ENCODE data around the gene RIC8A.

Gene RIC8A

DNA sequence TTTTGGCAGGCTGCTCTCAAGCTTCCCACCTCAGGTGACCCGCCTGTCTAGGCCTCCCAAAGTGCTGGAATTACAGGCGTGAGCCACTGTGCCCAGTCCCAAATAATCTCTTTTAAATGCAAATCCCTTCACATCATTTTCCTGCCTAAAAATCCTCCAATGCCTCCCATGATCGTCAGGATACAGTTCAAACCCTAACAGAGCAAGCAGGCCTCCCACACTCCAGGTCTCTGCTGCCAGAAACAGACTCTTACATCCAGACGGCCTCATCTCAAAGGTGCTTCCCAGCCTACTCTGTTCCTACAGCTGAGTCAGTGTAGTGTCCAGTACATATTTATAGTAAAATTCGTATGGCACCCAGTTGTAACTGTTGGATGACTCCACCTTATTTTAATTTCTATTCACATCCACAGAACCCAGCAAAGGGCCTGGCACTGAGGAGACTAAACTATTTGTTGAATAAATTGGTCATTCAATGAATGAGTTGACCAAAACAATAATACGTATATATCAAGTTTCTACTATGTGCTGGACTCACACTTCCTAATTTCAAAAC lies 20.4 kb downstream of the RIC8A start:
- H3K36me3 ChIP-seq (ENCODE audit: control insufficient read depth, insufficient read depth, low read length): peaks cover 2% of the 10 kb centered on the region; the same call in 1 of the 2 replicates
- no peaks in the 10 kb centered on the region for H3K27me3 ChIP-seq (replicated peaks; ENCODE audit: control insufficient read depth, insufficient read depth, low read length)
- TF ChIP-seq, protein P1, sequence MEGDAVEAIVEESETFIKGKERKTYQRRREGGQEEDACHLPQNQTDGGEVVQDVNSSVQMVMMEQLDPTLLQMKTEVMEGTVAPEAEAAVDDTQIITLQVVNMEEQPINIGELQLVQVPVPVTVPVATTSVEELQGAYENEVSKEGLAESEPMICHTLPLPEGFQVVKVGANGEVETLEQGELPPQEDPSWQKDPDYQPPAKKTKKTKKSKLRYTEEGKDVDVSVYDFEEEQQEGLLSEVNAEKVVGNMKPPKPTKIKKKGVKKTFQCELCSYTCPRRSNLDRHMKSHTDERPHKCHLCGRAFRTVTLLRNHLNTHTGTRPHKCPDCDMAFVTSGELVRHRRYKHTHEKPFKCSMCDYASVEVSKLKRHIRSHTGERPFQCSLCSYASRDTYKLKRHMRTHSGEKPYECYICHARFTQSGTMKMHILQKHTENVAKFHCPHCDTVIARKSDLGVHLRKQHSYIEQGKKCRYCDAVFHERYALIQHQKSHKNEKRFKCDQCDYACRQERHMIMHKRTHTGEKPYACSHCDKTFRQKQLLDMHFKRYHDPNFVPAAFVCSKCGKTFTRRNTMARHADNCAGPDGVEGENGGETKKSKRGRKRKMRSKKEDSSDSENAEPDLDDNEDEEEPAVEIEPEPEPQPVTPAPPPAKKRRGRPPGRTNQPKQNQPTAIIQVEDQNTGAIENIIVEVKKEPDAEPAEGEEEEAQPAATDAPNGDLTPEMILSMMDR (IDR thresholded peaks at IDR 0.05; ENCODE audit: insufficient read depth, low read length, poor library complexity, severe bottlenecking): no peak
- DNase-seq (ENCODE audit: extremely low read depth, insufficient read length): no peak
- H3K4me3 ChIP-seq (replicated peaks; ENCODE audit: low read depth, low read length): no peak overlapping the region

DNA sequence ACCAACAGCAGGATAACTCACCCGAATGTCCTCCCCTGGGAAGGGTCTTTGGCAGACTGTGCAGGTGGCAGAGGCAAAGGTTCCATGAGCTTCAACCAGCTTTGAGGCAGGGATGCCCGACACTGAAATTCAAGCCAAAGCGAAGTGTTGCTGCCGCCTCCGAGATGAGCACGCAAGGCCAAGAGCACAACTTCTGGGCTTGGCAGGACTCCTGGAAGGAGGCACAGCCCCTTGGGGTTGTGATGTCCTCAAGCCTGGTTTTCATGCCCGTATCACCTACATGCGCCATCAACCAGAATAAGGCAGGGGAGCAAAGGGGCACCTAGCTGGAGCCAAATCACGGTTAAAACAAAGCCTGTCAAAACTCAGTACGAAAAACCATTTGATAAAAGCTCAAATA lies 22.9 kb downstream of the RIC8A start:
- 0 out of 2 replicates have a peak, but pooled peaks cover 2% of the 10 kb centered on the region for H3K36me3 ChIP-seq (ENCODE audit: control insufficient read depth, insufficient read depth, low read length)
- H3K4me3 ChIP-seq (replicated peaks; ENCODE audit: low read depth, low read length): no peak overlapping the region
- TF ChIP-seq, protein P1 (IDR thresholded peaks at IDR 0.05; ENCODE audit: insufficient read depth, low read length, poor library complexity, severe bottlenecking): no peak
- H3K27me3 ChIP-seq (replicated peaks; ENCODE audit: control insufficient read depth, insufficient read depth, low read length): no peaks in the 10 kb centered on the region
- no peak for DNase-seq (ENCODE audit: extremely low read depth, insufficient read length)

DNA sequence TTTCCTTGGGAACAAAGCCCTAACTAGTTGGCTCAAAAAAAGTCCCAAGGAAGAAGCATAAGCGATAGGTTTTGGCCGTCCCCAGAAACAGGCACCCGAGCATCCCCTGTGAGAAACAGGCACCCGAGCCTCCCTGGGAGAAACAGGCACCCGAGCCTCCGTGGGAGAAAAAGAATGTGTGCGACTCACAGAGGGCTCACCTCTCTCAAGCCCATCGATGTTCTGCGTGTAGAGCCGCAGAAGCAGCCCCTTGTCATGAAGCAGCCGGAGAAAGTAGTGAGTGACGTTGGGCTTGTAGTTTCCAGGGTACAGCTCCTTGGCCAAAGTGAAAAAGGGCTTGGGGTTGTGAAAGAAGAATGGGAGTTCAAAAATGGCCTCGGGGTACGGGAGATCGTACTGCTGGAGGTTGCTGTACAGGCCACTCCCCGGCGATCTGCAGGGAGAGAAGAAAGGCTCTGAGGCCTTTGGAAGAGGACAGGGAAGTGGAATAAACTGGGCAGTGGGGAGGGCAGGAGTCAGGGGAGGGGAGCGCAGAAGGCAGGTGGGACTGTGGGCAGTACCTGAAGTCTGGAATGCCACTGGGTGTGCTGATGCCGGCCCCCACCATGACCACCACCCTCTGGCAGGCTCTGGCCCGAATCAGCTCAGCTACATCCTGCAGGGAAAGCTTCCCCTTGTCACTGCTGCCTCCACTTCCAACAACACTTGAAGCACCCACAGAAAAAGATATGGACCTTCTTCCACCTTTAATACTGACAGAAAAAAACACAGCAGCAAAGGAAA lies 25.5 kb downstream of the RIC8A start:
- TF ChIP-seq, protein P1 (IDR thresholded peaks at IDR 0.05; ENCODE audit: insufficient read depth, low read length, poor library complexity, severe bottlenecking): no peak
- H3K27me3 ChIP-seq (replicated peaks; ENCODE audit: control insufficient read depth, insufficient read depth, low read length): no peaks in the 10 kb centered on the region
- DNase-seq (ENCODE audit: extremely low read depth, insufficient read length): no peak
- H3K36me3 ChIP-seq (ENCODE audit: control insufficient read depth, insufficient read depth, low read length): 0 out of 2 replicates have a peak, but pooled peaks cover 2% of the 10 kb centered on the region
- H3K4me3 ChIP-seq (replicated peaks; ENCODE audit: low read depth, low read length): no peak overlapping the region

DNA sequence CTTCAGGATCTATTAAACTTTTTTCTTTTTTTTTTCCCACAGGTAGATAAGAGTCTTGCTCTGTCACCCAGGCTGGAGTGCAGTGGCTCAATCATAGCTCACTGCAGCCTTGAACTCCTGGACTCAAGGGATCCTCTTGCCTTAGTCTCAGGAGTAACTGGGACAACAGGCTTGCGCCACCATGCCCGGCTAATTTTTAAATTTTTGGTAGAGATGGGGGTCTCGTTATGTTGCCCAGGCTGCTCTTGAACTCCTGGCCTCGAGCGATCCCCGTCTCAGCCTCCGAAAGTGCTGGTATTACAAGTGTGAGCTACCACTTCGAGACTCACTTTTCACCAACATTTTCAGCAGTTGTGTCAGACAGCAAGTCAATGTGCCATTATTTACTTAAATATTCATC lies 27.7 kb downstream of the RIC8A start:
- peak overlapping the region; percentile 84 for H3K4me3 ChIP-seq (replicated peaks; ENCODE audit: low read depth, low read length)
- DNase-seq (ENCODE audit: extremely low read depth, insufficient read length): no peak
- H3K36me3 ChIP-seq (ENCODE audit: control insufficient read depth, insufficient read depth, low read length): no peaks in the 10 kb centered on the region
- TF ChIP-seq, protein P1 (IDR thresholded peaks at IDR 0.05; ENCODE audit: insufficient read depth, low read length, poor library complexity, severe bottlenecking): no peak
- H3K27me3 ChIP-seq (replicated peaks; ENCODE audit: control insufficient read depth, insufficient read depth, low read length): no peaks in the 10 kb centered on the region

DNA sequence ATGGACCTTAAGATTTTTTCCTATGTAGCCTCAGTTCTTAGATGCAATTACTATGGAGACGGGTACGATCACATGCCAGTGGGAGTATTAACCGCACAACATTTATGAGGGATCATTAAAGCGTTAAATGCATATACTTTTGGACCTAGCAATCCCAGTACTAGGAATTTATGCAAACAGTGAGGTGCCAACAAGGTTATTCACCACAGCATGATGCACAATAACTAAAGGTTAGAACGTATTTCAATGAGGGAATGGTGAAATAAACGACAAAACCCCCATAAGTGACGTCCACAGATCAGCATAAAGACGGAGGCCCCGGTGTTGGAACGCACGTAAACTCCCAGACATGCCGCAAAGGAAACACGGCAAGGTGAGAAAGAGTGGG lies 28.1 kb downstream of the RIC8A start:
- no peaks in the 10 kb centered on the region for H3K36me3 ChIP-seq (ENCODE audit: control insufficient read depth, insufficient read depth, low read length)
- H3K27me3 ChIP-seq (replicated peaks; ENCODE audit: control insufficient read depth, insufficient read depth, low read length): no peaks in the 10 kb centered on the region
- TF ChIP-seq, protein P1 (IDR thresholded peaks at IDR 0.05; ENCODE audit: insufficient read depth, low read length, poor library complexity, severe bottlenecking): no peak
- no peak for DNase-seq (ENCODE audit: extremely low read depth, insufficient read length)
- H3K4me3 ChIP-seq (replicated peaks; ENCODE audit: low read depth, low read length): peak overlapping the region; percentile 84
